HEK293T (cell line): ENCODE results near the gene LEFTY2.

ENCODE experiments used
- ARNT ChIP-seq: fragments of 450-650 bp; IDR thresholded peaks from 2 replicates; pipeline ENCODE4 v1.6.1; 2017; ENCODE audit warnings: mild to moderate bottlenecking
- BHLHE40 ChIP-seq: fragments of 450-650 bp; IDR thresholded peaks from 2 replicates; pipeline ENCODE4 v1.6.1; 2016; ENCODE audit warnings: mild to moderate bottlenecking, moderate library complexity, borderline replicate concordance
- ELF4 ChIP-seq: fragments of 450-650 bp; IDR thresholded peaks from 2 replicates; pipeline ENCODE4 v1.6.1; 2017; ENCODE audit warnings: antibody characterized with exemption
- FOXA1 ChIP-seq: fragments of 450-650 bp; IDR thresholded peaks from 2 replicates; pipeline ENCODE4 v1.6.1; 2016; ENCODE audit warnings: mild to moderate bottlenecking
- FOXK2 ChIP-seq: fragments of 450-650 bp; IDR thresholded peaks from 2 replicates; pipeline ENCODE4 v1.6.1; 2016; ENCODE audit warnings: mild to moderate bottlenecking
- FOXM1 ChIP-seq: fragments of 450-650 bp; IDR thresholded peaks from 2 replicates; pipeline ENCODE4 v1.6.1; 2017; ENCODE audit warnings: mild to moderate bottlenecking, borderline replicate concordance
- L3MBTL2 ChIP-seq: fragments of 450-650 bp; conservative IDR thresholded peaks from 2 replicates; pipeline ENCODE4 v1.6.1; 2016; ENCODE audit warnings: mild to moderate bottlenecking
- LEF1 ChIP-seq: fragments of 450-650 bp; IDR thresholded peaks from 2 replicates; pipeline ENCODE4 v1.6.1; 2017; ENCODE audit warnings: mild to moderate bottlenecking, borderline replicate concordance
- NFRKB ChIP-seq: fragments of 450-650 bp; IDR thresholded peaks from 2 replicates; pipeline ENCODE4 v1.6.1; 2016; ENCODE audit warnings: mild to moderate bottlenecking, moderate library complexity
- PKNOX1 ChIP-seq: fragments of 450-650 bp; IDR thresholded peaks from 2 replicates; pipeline ENCODE4 v1.6.1; 2016
- SP1 ChIP-seq: fragments of 450-650 bp; IDR thresholded peaks from 2 replicates; pipeline ENCODE4 v1.6.1; 2017
- SUZ12 ChIP-seq: fragments of 450-650 bp; IDR thresholded peaks from 2 replicates; pipeline ENCODE4 v1.6.1; 2016; ENCODE audit warnings: mild to moderate bottlenecking
- TARDBP ChIP-seq: fragments of 450-650 bp; IDR thresholded peaks from 2 replicates; pipeline ENCODE4 v1.6.1; 2016
- ZNF384 ChIP-seq: fragments of 450-650 bp; IDR thresholded peaks from 2 replicates; pipeline ENCODE4 v1.6.1; 2016

GRCh38 chr1:225965231-225965630 lies 24.2 kb upstream of the LEFTY2 start:
- TF ChIP-seq FOXA1 (no peak), FOXM1 (no peak), ZNF384 (no peak), LEF1 (no peak), PKNOX1 (no peak), FOXK2 (no peak), SP1 (no peak), ELF4 (no peak), L3MBTL2 (no peak), SUZ12 (no peak), BHLHE40 (no peak), NFRKB (no peak), TARDBP (no peak), ARNT (no peak)
